NB4 (cell line): ENCODE results near the gene TCERG1L.

Source experiments
- CTCF ChIP-seq: IDR thresholded peaks from one replicate; pipeline ENCODE4 v1.5.1; 2012; ENCODE audit warnings: low read depth, low read length
- MYC ChIP-seq: IDR thresholded peaks from 2 replicates; pipeline ENCODE4 v1.6.1; 2011; ENCODE audit warnings: low read depth, low read length
- POLR2A ChIP-seq: IDR thresholded peaks from 2 replicates; pipeline ENCODE4 v1.6.1; 2011; ENCODE audit warnings: mild to moderate bottlenecking; ENCODE audit not compliant: insufficient read length; ENCODE audit errors: extremely low read depth
- TF ChIP-seq, protein P1 (sequence below): IDR thresholded peaks from 2 replicates; pipeline ENCODE4 v1.6.1; 2011; ENCODE audit warnings: low read depth, low read length

- TF ChIP-seq CTCF (no peak), POLR2A (no peak), MYC (no peak)
- TF ChIP-seq, protein P1, sequence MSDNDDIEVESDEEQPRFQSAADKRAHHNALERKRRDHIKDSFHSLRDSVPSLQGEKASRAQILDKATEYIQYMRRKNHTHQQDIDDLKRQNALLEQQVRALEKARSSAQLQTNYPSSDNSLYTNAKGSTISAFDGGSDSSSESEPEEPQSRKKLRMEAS: no peak
Measured at GRCh38 chr10:131312478-131312836, 936 bp upstream of the TCERG1L start.
